Tibial nerve (tissue), 4 donors: ENCODE data around the gene KRTAP10-6. TPM values are rescaled to one million over a fixed set of nuclear protein-coding genes. Genes with fewer than 3 reads are reported as not detected.

ENCODE experiments used
- DNase-seq, 2 donors: peaks; one replicate each; pipeline ENCODE4 v3.0.0-alpha.2; 2019; ENCODE audit warnings: low spot score in 2 of 2
- H3K27ac ChIP-seq, 4 donors: fragments of 200-600 bp; sonication (generic) in 3 of 4; one replicate each; pipeline ENCODE4 v1.5.1; 2017 to 2019; ENCODE audit warnings: mild to moderate bottlenecking in 1 of 4
- H3K27me3 ChIP-seq, 2 donors: fragments of 200-600 bp; sonication (generic) in 1 of 2; one replicate each; pipeline versions ENCODE4 v1.5.1 to v1.6.0; 2017 to 2019
- H3K36me3 ChIP-seq, 3 donors: fragments of 200-600 bp; sonication (generic); one replicate each; pipeline ENCODE4 v1.5.1; 2018 to 2019
- H3K4me1 ChIP-seq, 4 donors: fragments of 200-600 bp; sonication (generic) in 3 of 4; one replicate each; pipeline ENCODE4 v1.5.1; 2017 to 2019
- H3K4me3 ChIP-seq, 4 donors: fragments of 200-600 bp; sonication (generic) in 3 of 4; one replicate each; pipeline ENCODE4 v1.5.1; 2017 to 2019; ENCODE audit warnings: mild to moderate bottlenecking in 1 of 4, moderate library complexity in 1 of 4
- H3K9me3 ChIP-seq, 4 donors: fragments of 200-600 bp; sonication (generic) in 3 of 4; one replicate each; pipeline ENCODE4 v1.5.1; 2017 to 2019
- EP300 ChIP-seq, 2 donors: sonication (generic); formaldehyde crosslinking; IDR thresholded peaks; one replicate each; pipeline ENCODE4 v1.6.1; 2017; ENCODE audit warnings: antibody characterized with exemption in 2 of 2, mild to moderate bottlenecking in 1 of 2
- POLR2A ChIP-seq, 2 donors: fragments of 450-650 bp; IDR thresholded peaks; one replicate each; pipeline ENCODE4 v1.6.1; 2017; ENCODE audit warnings: antibody characterized with exemption in 2 of 2, mild to moderate bottlenecking in 2 of 2, moderate library complexity in 2 of 2
- WGBS, 2 donors: methylation state at CpG; one replicate each; pipeline ENCODE4 v1.1.5; 2018; 5-methylcytosine and 5-hydroxymethylcytosine counted together
- total RNA-seq, 4 donors: library from RNA; depleted of rRNA; stranded (reverse); fragments of >200 nt; gene quantifications; one replicate each; pipeline ENCODE4 v1.1.0, GENCODE V29; 2016
- TF ChIP-seq, protein P1 (sequence below), 5 experiments: fragments of 200-600 bp in 3 of 5; fragments of 450-650 bp in 2 of 5; sonication (generic) in 3 of 5; IDR thresholded peaks; one replicate each; pipeline ENCODE4 v1.5.1; 2016 to 2019; ENCODE audit warnings: antibody characterized with exemption in 5 of 5, mild to moderate bottlenecking in 3 of 5, moderate library complexity in 2 of 5

KRTAP10-6 gene
- total RNA-seq, 4 donors from 2014 or later: not detected

DNA sequence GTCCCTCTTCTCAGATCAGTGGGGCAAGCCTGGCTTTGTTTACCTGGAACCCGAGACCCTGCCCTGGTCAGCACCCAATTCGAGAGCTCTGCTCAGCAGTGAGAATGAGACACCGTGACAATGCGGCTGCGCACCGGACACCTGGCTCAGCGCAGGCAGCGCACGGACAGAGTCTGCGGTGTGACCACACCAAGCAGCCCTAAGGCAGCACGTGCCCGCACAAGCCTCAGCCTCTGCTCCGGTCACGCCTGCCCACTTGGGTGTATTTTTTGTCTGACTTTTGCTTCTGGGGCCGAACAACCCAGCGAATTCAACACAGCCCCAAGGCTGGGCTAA, 24.3 kb upstream of the KRTAP10-6 start:
- H3K36me3 ChIP-seq: no peaks in the 10 kb centered on the region
- peaks cover 0 to 21% (median 2%) of the 10 kb centered on the region in 4 donors for H3K9me3 ChIP-seq
- no peak overlapping the region for H3K27ac ChIP-seq
- TF ChIP-seq, protein P1, sequence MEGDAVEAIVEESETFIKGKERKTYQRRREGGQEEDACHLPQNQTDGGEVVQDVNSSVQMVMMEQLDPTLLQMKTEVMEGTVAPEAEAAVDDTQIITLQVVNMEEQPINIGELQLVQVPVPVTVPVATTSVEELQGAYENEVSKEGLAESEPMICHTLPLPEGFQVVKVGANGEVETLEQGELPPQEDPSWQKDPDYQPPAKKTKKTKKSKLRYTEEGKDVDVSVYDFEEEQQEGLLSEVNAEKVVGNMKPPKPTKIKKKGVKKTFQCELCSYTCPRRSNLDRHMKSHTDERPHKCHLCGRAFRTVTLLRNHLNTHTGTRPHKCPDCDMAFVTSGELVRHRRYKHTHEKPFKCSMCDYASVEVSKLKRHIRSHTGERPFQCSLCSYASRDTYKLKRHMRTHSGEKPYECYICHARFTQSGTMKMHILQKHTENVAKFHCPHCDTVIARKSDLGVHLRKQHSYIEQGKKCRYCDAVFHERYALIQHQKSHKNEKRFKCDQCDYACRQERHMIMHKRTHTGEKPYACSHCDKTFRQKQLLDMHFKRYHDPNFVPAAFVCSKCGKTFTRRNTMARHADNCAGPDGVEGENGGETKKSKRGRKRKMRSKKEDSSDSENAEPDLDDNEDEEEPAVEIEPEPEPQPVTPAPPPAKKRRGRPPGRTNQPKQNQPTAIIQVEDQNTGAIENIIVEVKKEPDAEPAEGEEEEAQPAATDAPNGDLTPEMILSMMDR (IDR thresholded peaks at IDR 0.05): no peak
- TF ChIP-seq EP300 (IDR thresholded peaks at IDR 0.05) (no peak), POLR2A (IDR thresholded peaks at IDR 0.05) (no peak)
- no peaks in the 10 kb centered on the region for H3K4me1 ChIP-seq
- no peak for DNase-seq
- H3K4me3 ChIP-seq: no peak overlapping the region
- no peaks in the 10 kb centered on the region for H3K27me3 ChIP-seq
- WGBS, 2 donors: 80 to 82% methylated on average over 16 of the region's 16 CpGs

DNA sequence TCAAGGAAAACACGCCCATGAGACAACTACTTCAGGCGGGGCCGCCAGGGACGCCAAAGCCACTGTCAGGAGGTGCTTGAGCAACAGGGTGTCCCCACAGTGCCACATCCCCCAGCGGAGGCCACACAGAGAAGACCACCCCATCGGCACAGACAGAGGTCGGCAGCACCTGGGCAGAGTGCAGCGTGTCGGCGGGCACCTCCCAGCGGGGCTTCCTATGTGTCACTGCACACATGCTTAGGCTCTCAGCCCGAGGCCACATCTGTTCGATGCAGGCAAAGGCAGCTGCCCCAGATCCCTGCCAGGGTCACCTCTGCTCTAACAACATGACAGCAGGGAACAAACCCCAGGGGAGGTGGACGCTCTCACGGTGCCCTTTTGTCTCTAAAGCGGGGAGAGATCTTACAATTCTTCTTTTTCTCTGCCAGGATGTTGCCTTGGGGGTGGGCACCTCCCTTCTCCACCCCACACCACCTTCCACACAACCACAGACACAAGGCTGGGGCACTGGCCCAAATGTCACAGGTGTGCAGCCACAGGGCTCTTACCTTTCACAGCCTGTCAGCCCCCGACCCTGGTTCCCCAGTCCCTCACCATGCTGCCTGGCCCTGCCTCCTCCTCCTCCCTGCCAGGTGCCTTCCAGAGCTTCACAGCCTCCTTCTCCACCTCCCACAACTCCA, 23.7 kb upstream of the KRTAP10-6 start:
- H3K4me1 ChIP-seq: no peaks in the 10 kb centered on the region
- TF ChIP-seq POLR2A (IDR thresholded peaks at IDR 0.05) (no peak), EP300 (IDR thresholded peaks at IDR 0.05) (no peak)
- TF ChIP-seq, protein P1 (IDR thresholded peaks at IDR 0.05): no peak
- no peaks in the 10 kb centered on the region for H3K36me3 ChIP-seq
- peaks cover 0 to 26% (median 2%) of the 10 kb centered on the region in 4 donors for H3K9me3 ChIP-seq
- no peak overlapping the region for H3K4me3 ChIP-seq
- H3K27me3 ChIP-seq: no peaks in the 10 kb centered on the region
- H3K27ac ChIP-seq: no peak overlapping the region
- WGBS, 2 donors: 67 to 72% methylated on average over 9 to 17 of the region's 17 CpGs
- no peak for DNase-seq

DNA sequence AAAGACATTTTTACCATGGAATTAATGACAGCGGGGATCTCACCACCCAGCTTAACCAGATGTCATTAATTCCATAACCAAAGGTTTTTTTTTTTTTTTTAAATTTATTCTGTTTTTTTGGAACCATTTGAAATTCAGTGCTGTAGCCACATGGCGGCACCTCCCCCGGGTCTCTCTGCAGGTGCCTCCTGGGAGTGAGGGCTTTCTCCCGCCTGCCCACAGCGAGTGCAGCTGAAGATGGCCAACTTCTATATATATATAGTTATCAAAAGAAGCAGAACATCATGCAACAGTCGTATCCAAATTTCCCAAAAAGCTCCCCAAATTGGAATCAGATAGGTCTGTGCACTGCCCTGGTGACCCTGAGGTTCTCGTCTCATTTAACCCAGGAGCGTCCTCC, 23.2 kb upstream of the KRTAP10-6 start:
- Histone ChIP-seq H3K27me3 (no peaks in the 10 kb centered on the region), H3K4me1 (no peaks in the 10 kb centered on the region), H3K4me3 (no peak overlapping the region), H3K9me3 (peaks cover 0 to 32% (median 2%) of the 10 kb centered on the region in 4 donors), H3K36me3 (no peaks in the 10 kb centered on the region), H3K27ac (no peak overlapping the region)
- TF ChIP-seq POLR2A (IDR thresholded peaks at IDR 0.05) (no peak), EP300 (IDR thresholded peaks at IDR 0.05) (no peak)
- TF ChIP-seq, protein P1 (IDR thresholded peaks at IDR 0.05): no peak
- WGBS, 2 donors: 77 to 78% methylated on average over 8 of the region's 8 CpGs
- no peak for DNase-seq

DNA sequence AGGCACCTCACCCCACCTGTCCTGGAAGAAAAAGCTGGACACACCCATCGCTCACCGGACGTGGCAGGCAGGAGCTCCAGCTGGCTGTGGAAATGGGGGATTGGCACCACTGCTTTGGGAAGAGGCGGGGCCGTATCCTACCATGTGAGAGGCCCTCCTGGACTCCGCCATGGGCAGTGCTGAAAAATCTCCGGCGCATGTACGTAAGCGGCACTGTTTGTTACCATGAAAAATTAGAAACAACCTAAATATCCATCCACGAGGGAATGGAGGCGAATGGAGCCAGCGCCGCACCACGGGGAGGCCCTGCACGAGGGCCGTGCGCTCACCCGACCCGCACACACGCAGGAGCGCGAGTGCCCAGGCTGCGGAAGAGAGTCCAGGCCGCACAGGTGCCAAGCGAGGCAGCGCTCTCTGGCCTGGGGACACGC, 22.7 kb upstream of the KRTAP10-6 start:
- no peak overlapping the region for H3K4me3 ChIP-seq
- peaks cover 0 to 32% (median 1%) of the 10 kb centered on the region in 4 donors for H3K9me3 ChIP-seq
- WGBS, 2 donors: 89 to 92% methylated on average over 28 of the region's 28 CpGs
- TF ChIP-seq, protein P1 (IDR thresholded peaks at IDR 0.05): no peak
- H3K27ac ChIP-seq: no peak overlapping the region
- DNase-seq: no peak
- H3K36me3 ChIP-seq: no peaks in the 10 kb centered on the region
- H3K4me1 ChIP-seq: no peaks in the 10 kb centered on the region
- H3K27me3 ChIP-seq: no peaks in the 10 kb centered on the region

DNA sequence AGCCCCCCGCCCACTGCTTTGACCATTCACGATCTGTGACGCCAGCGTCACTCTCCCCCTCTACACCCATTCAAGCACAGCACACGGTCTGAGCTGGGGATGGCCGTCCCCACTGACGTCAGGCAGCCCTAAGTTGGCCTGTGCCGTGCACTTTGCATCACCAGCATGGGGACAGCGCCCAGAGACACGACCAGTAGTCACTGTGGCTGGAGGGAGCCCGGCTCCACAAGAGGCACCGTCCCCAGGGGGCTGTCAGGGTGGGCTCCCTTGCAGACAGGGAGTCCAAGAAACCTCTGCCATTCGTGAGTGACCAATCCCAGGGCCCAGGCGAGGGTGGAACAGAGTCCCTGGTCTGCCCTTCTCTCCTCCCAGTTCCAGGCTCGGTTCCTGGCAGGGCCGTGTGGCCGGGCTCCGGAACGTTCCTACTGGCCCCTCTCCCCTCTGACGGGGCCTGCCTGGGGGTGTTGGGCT, 21.9 kb upstream of the KRTAP10-6 start:
- Histone ChIP-seq H3K36me3 (no peaks in the 10 kb centered on the region), H3K9me3 (peaks cover 0 to 36% (median 0%) of the 10 kb centered on the region in 4 donors), H3K27ac (no peak overlapping the region), H3K4me1 (no peaks in the 10 kb centered on the region), H3K4me3 (no peak overlapping the region), H3K27me3 (no peaks in the 10 kb centered on the region)
- 67 to 78% methylated on average over 19 to 20 of the region's 20 CpGs for WGBS, 2 donors
- DNase-seq: no peak
- TF ChIP-seq POLR2A (IDR thresholded peaks at IDR 0.05) (no peak), EP300 (IDR thresholded peaks at IDR 0.05) (no peak)
- TF ChIP-seq, protein P1 (IDR thresholded peaks at IDR 0.05): no peak
